K562 (cell line): ENCODE results near the gene ABLIM1. TPM values are rescaled to one million over a fixed set of nuclear protein-coding genes. Genes with fewer than 3 reads are reported as not detected.

Source experiments
- ATAC-seq: fragments of 200-7000 bp; cut with Tn5 transposase; 3 replicates; pipeline ENCODE4 v1.9.1; 2020; ENCODE audit warnings: moderate library complexity
- BruUV-seq: library from RNA; stranded (reverse); fragments of 400-500 nt; replicated peaks from 2 replicates; lab custom pipeline; 2021; lab: Mats Ljungman, UMichigan
- CTCF ChIA-PET: fragments of 300-600 bp; formaldehyde crosslinking; extraction: SDS; loops from one replicate; lab custom pipeline; 2021; ENCODE audit warnings: low intra/inter-chr PET ratio; lab: Yijun Ruan, JAX
- POLR2A ChIA-PET: fragments of 300-600, 350-650 bp; sonication (Branson Sonifier 250); formaldehyde crosslinking; extraction: SDS; loops from one replicate; lab custom pipeline; 2021; ENCODE audit warnings: antibody characterized with exemption, inconsistent platforms; lab: Yijun Ruan, JAX
- DNase-seq, 4 experiments: peaks; one replicate each; pipeline versions ENCODE4 v3.0.0 to v3.0.0-alpha.2; 2011 to 2018; ENCODE audit warnings: low spot score in 3 of 4, mixed read lengths in 3 of 4; ENCODE audit errors: extremely low read depth in 1 of 4
- FAIRE-seq: peaks from 2 replicates; lab custom pipeline; 2011; peaks lifted over from hg19 to GRCh38; lab: Jason Lieb, UNC
- H2AFZ ChIP-seq: 2 replicates; pipeline ENCODE4 v1.6.0; 2011; ENCODE audit warnings: low read depth, low read length, control low read depth, inconsistent platforms
- H3K27ac ChIP-seq: fragments of 200-600 bp; 3 replicates; pipeline ENCODE4 v1.8.0; 2011; ENCODE audit warnings: low read depth, mild to moderate bottlenecking, control low read depth, inconsistent platforms, low read length, moderate library complexity, mixed read lengths; ENCODE audit errors: extremely low read depth
- H3K27me3 ChIP-seq, 2 experiments: fragments of 300-600 bp in 1 of 2; 2 replicates in 1 of 2; 3 replicates in 1 of 2; pipeline versions ENCODE4 v1.6.0 to v1.8.0; 2011; ENCODE audit warnings: inconsistent platforms in 2 of 2, low read length in 2 of 2, mild to moderate bottlenecking in 1 of 2, mixed read lengths in 1 of 2, moderate library complexity in 1 of 2; ENCODE audit not compliant: control insufficient read depth in 2 of 2, insufficient read depth in 2 of 2
- H3K36me3 ChIP-seq: fragments of 300-600 bp; 3 replicates; pipeline ENCODE4 v1.8.0; 2011; ENCODE audit warnings: mild to moderate bottlenecking, low read length, inconsistent platforms; ENCODE audit not compliant: control insufficient read depth, insufficient read depth
- H3K4me1 ChIP-seq, 2 experiments: fragments of 200-600 bp in 1 of 2; replicated peaks in 1 of 2; 2 replicates in 1 of 2; 3 replicates in 1 of 2; pipeline versions ENCODE4 v1.5.1 to v1.8.0; 2011; ENCODE audit warnings: inconsistent platforms in 2 of 2, low read length in 2 of 2, mild to moderate bottlenecking in 1 of 2, mixed read lengths in 1 of 2, moderate library complexity in 1 of 2; ENCODE audit not compliant: control insufficient read depth in 2 of 2, insufficient read depth in 2 of 2
- H3K4me2 ChIP-seq: 2 replicates; pipeline ENCODE4 v1.6.1; 2011; ENCODE audit warnings: low read length, control low read depth, inconsistent platforms, mixed read lengths; ENCODE audit not compliant: insufficient read depth
- H3K4me3 ChIP-seq: fragments of 200-600 bp; sonication (generic), shearing (Covaris generic); 2 replicates; pipeline ENCODE4 v1.5.1; 2016; ENCODE audit warnings: control low read depth, inconsistent platforms
- H3K79me2 ChIP-seq: fragments of 200-600 bp; 3 replicates; pipeline ENCODE4 v1.8.0; 2011; ENCODE audit warnings: low read length, inconsistent platforms; ENCODE audit not compliant: control insufficient read depth, insufficient read depth
- H3K9ac ChIP-seq, 2 experiments: 2 replicates each; pipeline versions ENCODE4 v1.6.0 to v1.6.1; 2011; ENCODE audit warnings: low read depth in 2 of 2, low read length in 2 of 2, control low read depth in 1 of 2, inconsistent platforms in 1 of 2, mild to moderate bottlenecking in 1 of 2, mixed read lengths in 1 of 2; ENCODE audit not compliant: insufficient read depth in 1 of 2
- H3K9me1 ChIP-seq: one replicate; pipeline ENCODE4 v1.6.0; 2011; ENCODE audit warnings: inconsistent platforms, mild to moderate bottlenecking, low read length, moderate library complexity; ENCODE audit not compliant: control insufficient read depth, insufficient read depth
- H3K9me3 ChIP-seq: replicated peaks from 2 replicates; pipeline ENCODE4 v1.5.1; 2011; ENCODE audit warnings: low read depth, low read length, inconsistent platforms; ENCODE audit not compliant: control insufficient read depth, insufficient read depth
- H4K20me1 ChIP-seq: replicated peaks from 2 replicates; pipeline ENCODE4 v1.6.1; 2011; ENCODE audit warnings: low read length, inconsistent platforms, mixed read lengths; ENCODE audit not compliant: control insufficient read depth, insufficient read depth
- GTF2E2 ChIP-seq: fragments of 200-800 bp; sonication (Bioruptor generic); IDR thresholded peaks from 2 replicates; pipeline ENCODE4 v1.6.1; 2016; ENCODE audit warnings: missing genetic modification characterization, missing compliant biosample characterization
- HMBOX1 ChIP-seq: sonication (generic); IDR thresholded peaks from 2 replicates; pipeline ENCODE4 v1.6.1; 2016
- LCOR ChIP-seq: sonication (generic); formaldehyde crosslinking; IDR thresholded peaks from 2 replicates; pipeline ENCODE4 v1.8.0; 2022; ENCODE audit warnings: mild to moderate bottlenecking, missing genetic modification reagents
- PML ChIP-seq: IDR thresholded peaks from 2 replicates; pipeline ENCODE4 v1.6.1; 2012; ENCODE audit warnings: low read length, inconsistent platforms
- TAF7 ChIP-seq: fragments of 450-650 bp; IDR thresholded peaks from 2 replicates; pipeline ENCODE4 v1.6.1; 2016; ENCODE audit warnings: missing genetic modification characterization, missing compliant biosample characterization
- TCF3 ChIP-seq: sonication (generic); formaldehyde crosslinking; IDR thresholded peaks from 2 replicates; pipeline ENCODE4 v1.4.0; 2020; ENCODE audit warnings: mild to moderate bottlenecking, missing genetic modification reagents
- THAP7 ChIP-seq: fragments of 250-450 bp; sonication (Bioruptor Pico); IDR thresholded peaks from 2 replicates; pipeline ENCODE4 v1.5.0; 2021
- ZNF146 ChIP-seq: IDR thresholded peaks from one replicate; pipeline ENCODE4 v1.6.1; 2018; ENCODE audit warnings: missing compliant biosample characterization; ENCODE audit not compliant: unreplicated experiment
- ZNF431 ChIP-seq: sonication (generic); formaldehyde crosslinking; IDR thresholded peaks from 2 replicates; pipeline ENCODE4 v1.8.0; 2022; ENCODE audit warnings: mild to moderate bottlenecking, missing genetic modification reagents
- ZNF561 ChIP-seq: fragments of 450-650 bp; formaldehyde crosslinking; conservative IDR thresholded peaks from 2 replicates; pipeline ENCODE4 v1.4.0; 2020; ENCODE audit warnings: mild to moderate bottlenecking, moderate library complexity
- ZNF696 ChIP-seq: fragments of 250-450 bp; sonication (Bioruptor Pico); conservative IDR thresholded peaks from 2 replicates; pipeline ENCODE4 v1.4.0; 2020; ENCODE audit warnings: mild to moderate bottlenecking, moderate library complexity
- WGBS: fragments of 100-300 bp; shearing (Covaris generic); methylation state at CpG from one replicate; pipeline ENCODE4 v1.1.6; 2016; ENCODE audit warnings: low coverage, mixed read lengths; ENCODE audit not compliant: insufficient coverage; ENCODE audit errors: missing lambda C conversion rate; 5-methylcytosine and 5-hydroxymethylcytosine counted together
- in situ Hi-C: fragments of 300-500 bp; cut with MboI; formaldehyde crosslinking; loops from 4 replicates; pipeline ENCODE4 v1.15.0; 2018; ENCODE audit warnings: inconsistent platforms, mixed read lengths
- intact Hi-C: fragments of 100-400 bp; cut with micrococcal nuclease; formaldehyde crosslinking; loops from 2 replicates; pipeline ENCODE4 v1.14.2; 2022
- polyA plus RNA-seq, 8 experiments: library from polyadenylated mRNA; depleted of rRNA in 4 of 8; stranded (reverse) in 5 of 8; unstranded in 3 of 8; fragments of >200 nt; fragmentation: Nextera tagmentation in 2 of 8; fragmentation: Illumina TruSeq in 1 of 8; extraction: Ambion mirVana in 2 of 8; extraction: Trizol in 1 of 8; gene quantifications; 2 replicates each; pipeline versions ENCODE4 v1.2.1 to v1.2.3, GENCODE V29; 2011 to 2014; ENCODE audit warnings: inconsistent platforms in 1 of 8, missing spikeins in 1 of 8
- total RNA-seq, 7 experiments: library from RNA; depleted of rRNA in 6 of 7; stranded (reverse); fragments of >200 nt in 6 of 7; fragmentation: Illumina TruSeq in 2 of 7; extraction: Trizol in 2 of 7; gene quantifications; 2 replicates each; pipeline versions ENCODE4 v1.2.1 to v1.2.3, GENCODE V29; 2011 to 2021; ENCODE audit warnings: low replicate concordance in 1 of 7
- TF ChIP-seq, protein P1 (sequence below): fragments of 250-450 bp; sonication (Bioruptor Pico); IDR thresholded peaks from 2 replicates; pipeline ENCODE4 v1.4.0; 2020; ENCODE audit warnings: mild to moderate bottlenecking, moderate library complexity

Gene ABLIM1
- total and polyA plus RNA-seq, 9 of the 15 experiments (the other 6 are each of a cell fraction or from before 2014, with no cell fraction given), result 0.07 to 0.49 (median 0.14) TPM; not detected in 6

DNA sequence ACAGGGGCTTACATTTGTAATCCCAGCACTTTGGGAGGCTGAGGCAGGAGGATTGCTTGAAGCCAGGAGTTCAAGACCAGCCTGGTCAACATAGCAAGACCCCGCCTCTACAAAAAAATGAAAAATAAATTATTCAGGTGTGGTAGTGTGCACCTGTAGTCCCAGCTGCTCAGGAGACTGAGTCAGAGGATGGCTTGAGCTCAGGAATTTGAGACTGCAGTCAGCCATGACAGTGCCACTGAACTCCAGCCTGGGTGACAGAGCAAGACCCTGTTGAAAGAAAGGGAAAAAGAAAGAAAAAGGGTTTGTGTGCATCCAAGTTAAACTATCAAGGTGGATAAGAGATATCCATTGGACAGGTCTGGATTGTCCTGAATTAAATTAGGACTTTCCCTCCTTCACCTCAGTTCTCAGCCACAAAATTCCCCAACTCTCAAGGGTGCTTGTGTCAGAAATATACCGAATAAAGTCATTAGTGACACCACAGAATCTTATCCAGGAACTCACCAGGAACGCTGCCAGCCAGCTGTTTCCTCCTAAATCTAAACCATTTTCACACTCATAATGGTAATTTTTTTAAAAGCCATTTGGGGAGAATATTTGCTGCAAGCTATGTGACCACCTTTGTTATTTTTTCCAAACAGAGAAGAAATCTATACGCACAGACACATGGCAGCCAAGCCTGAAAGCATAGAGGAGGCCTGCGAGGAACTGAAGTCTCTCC, 265.8 kb downstream of the ABLIM1 start:
- Histone ChIP-seq H3K27me3 (peaks cover 0 to 17% of the 10 kb centered on the region in 2 experiments; a peak in 2 of 5 replicates), H3K27ac (no peak overlapping the region), H3K36me3 (no peaks in the 10 kb centered on the region), H3K79me2 (no peaks in the 10 kb centered on the region), H3K4me2 (no peak overlapping the region), H3K9me3 (no peaks in the 10 kb centered on the region), H4K20me1 (no peaks in the 10 kb centered on the region), H3K9me1 (no peaks in the 10 kb centered on the region), H3K4me3 (no peak overlapping the region), H3K4me1 (no peaks in the 10 kb centered on the region), H2AFZ (no peak overlapping the region), H3K9ac (no peak overlapping the region)
- 5% methylated on average over 5 of the region's 5 CpGs for WGBS
- no peak for FAIRE-seq
- ChIA-PET CTCF (no interaction called here), POLR2A (no interaction called here)
- intact Hi-C loops (no loop called here), in situ Hi-C loops (no loop called here)
- ATAC-seq, result no peak
- BruUV-seq, result no TSS peak
- TF ChIP-seq, protein P1, sequence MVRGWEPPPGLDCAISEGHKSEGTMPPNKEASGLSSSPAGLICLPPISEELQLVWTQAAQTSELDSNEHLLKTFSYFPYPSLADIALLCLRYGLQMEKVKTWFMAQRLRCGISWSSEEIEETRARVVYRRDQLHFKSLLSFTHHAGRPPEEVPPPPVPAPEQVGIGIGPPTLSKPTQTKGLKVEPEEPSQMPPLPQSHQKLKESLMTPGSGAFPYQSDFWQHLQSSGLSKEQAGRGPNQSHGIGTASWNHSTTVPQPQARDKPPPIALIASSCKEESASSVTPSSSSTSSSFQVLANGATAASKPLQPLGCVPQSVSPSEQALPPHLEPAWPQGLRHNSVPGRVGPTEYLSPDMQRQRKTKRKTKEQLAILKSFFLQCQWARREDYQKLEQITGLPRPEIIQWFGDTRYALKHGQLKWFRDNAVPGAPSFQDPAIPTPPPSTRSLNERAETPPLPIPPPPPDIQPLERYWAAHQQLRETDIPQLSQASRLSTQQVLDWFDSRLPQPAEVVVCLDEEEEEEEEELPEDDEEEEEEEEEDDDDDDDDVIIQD (CRISPR knock-in tag), result no peak
- TF ChIP-seq LCOR (CRISPR knock-in tag) (no peak), HMBOX1 (no peak), THAP7 (CRISPR knock-in tag) (no peak), TCF3 (no peak), ZNF146 (no peak), PML (no peak), ZNF561 (CRISPR knock-in tag) (no peak), ZNF431 (no peak), ZNF696 (CRISPR knock-in tag) (no peak), TAF7 (tag) (no peak), GTF2E2 (no peak)
- DNase-seq, result no peak
